ENCODE data around the gene SIGLEC6.

DNA sequence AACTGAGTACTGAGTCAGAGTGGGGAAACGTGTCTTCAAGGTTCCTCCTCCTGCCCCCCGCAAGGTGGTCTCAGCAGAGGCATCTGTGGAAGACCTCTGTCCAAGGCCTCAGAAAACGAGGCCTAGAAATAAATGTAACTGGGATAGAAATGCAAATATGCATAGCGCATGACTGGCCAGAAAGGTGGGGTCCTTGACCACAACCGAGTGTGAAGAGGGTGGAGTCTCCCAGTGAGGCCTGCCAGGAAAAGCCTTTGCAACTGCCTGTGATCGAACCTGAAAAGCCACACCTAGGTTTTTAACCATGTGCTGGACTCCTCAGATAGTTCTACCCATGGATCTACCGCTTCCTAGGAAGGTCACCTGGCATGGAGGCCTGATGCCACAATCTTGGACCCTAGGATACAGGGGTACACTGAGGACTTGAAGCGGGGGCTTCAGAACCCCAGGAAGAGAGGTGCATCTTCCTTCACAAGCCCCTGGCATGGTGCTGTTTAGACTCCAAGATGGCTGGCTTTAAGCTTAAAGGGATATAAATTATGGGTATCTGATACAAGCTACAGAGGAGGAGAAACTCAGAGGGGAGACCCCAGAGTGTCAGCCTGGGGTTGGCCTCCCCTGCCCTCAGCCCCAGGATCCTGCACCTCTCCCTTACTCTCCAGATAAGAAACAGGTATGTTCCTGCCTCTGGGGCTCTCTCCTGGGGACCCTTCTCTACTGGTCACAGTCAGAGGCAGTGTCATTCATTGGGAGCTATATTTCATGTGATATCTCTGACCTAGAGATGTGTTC lies 18.3 kb upstream of the SIGLEC6 start:
- no peak for TF ChIP-seq POLR2A (IDR thresholded peaks at IDR 0.05)
- TF ChIP-seq, protein P1, sequence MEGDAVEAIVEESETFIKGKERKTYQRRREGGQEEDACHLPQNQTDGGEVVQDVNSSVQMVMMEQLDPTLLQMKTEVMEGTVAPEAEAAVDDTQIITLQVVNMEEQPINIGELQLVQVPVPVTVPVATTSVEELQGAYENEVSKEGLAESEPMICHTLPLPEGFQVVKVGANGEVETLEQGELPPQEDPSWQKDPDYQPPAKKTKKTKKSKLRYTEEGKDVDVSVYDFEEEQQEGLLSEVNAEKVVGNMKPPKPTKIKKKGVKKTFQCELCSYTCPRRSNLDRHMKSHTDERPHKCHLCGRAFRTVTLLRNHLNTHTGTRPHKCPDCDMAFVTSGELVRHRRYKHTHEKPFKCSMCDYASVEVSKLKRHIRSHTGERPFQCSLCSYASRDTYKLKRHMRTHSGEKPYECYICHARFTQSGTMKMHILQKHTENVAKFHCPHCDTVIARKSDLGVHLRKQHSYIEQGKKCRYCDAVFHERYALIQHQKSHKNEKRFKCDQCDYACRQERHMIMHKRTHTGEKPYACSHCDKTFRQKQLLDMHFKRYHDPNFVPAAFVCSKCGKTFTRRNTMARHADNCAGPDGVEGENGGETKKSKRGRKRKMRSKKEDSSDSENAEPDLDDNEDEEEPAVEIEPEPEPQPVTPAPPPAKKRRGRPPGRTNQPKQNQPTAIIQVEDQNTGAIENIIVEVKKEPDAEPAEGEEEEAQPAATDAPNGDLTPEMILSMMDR (IDR thresholded peaks at IDR 0.05), result no peak

All from heart left ventricle (tissue), 13 donors.